Glomerular endothelial cell (primary cell): ENCODE measurements around the gene RAB33B. TPM values are rescaled to one million over a fixed set of nuclear protein-coding genes. Genes with fewer than 3 reads are reported as not detected.

Source experiments
- DNase-seq: peaks from one replicate; pipeline ENCODE4 v3.0.0-alpha.2; 2011; ENCODE audit warnings: low read depth, low spot score; ENCODE audit errors: extremely low read depth
- total RNA-seq: library from RNA; depleted of rRNA; stranded (reverse); fragments of >200 nt; gene quantifications from 2 replicates; pipeline ENCODE4 v1.2.3, GENCODE V29; 2015

The RAB33B gene
- total RNA-seq, 1 donor from 2014 or later, result 23.3 TPM

DNA sequence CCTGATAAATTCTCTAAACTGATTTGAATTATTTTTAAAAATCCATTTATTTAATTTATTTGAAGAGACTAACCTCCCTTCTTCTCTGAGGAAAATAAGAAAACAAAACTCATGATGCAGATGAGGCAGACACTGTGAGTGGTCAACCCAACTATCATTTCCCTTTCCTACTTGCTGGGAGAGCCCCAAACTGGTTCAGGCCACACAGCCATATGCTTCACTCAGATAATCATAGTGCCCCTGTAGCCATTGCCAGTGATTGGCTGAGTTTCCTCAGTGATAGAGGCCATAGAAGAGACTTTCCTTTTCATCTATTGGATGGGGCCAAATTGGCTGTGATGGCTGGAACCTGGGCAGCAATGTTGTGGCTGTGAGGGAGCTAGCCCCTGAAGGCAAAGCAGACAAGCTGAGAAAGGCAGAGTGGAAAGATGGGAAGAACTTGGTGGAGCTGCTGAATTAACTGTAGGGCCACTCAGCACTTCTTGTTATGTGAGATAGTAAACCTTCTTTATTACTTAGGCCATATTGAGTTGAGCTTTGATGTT lies 49.8 kb downstream of the RAB33B start:
- no peak for DNase-seq

DNA sequence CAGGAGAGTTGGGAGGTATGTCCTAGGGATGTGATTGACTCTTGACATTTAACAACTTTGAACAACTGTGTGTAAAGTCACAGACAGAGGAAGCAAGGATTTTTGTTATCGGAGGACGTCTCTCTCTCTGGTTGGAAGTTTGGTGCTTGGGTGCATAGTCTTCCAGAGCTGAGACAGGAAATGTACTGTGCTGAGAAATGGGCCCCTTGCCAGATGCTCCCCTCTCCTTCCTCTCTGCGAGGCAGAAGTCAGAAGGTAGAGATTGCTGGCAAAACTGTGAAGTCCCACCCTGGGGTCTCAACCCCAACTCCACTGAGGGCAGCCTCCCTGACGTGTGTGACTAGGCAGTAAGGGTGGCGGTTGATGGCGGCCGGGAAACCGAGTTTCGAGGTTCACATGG lies 52.9 kb downstream of the RAB33B start:
- no peak for DNase-seq

DNA sequence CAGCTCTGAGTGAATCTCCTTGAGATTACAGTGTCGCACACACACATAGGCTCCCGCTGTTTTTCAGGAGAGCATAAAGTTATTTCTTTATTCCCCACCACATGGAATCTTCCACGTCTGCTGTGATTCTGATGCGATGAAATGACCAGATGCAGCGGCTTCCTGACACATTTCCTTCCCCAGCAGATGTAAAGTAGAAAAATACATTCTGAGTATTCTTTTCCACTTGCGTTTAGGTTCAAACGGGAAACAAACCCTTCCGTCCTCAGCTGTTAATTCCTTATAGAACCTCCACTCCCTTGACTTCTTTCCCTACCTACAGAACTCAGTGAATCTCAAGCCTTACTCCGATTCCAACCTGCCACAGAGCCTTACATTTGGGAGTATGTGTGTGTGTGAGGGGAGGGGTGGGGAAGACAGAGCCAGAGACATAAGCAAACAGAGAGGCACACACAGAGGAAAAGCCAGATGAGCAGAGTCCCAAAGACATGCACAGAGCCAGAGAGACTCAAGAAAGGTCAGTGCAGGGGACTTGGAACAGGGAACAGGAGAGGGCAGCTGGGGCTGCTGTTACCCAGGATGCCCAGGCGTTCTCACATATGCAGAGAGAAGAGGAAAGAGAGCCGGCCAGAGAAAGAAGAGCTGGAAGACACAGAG lies 54.8 kb downstream of the RAB33B start:
- no peak for DNase-seq

DNA sequence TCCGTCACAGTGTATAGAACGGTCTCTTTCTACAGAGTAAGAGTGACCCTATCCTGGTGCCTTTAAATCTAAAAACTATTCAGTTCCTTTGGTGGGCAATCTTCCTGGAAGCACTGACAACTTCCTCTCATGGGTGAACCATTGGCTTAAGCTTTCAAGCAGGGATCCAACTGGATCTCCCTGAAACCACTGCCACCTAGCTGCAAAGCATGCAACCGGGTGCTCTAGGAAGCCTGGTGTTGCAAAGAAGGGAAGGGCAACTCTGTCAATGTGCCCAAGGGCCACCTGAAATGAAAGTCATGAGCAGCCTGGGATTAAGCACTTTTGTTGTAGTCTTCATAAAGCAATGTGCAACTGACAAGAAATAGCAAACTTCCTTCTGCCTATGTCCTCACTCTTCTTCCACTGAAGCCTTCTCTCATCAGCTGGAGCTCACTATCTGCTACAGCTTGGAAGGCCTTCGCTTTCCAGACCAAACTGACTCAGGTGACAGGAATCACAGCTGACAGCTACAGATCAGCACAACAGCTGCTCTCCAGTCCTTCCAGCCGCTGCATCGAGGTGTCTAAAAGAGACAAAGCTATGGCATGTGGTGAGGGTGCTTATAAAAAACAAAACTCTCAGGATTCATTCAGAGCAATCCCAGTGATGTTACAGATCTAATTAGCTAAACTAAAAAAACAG lies 55.9 kb downstream of the RAB33B start:
- no peak for DNase-seq

DNA sequence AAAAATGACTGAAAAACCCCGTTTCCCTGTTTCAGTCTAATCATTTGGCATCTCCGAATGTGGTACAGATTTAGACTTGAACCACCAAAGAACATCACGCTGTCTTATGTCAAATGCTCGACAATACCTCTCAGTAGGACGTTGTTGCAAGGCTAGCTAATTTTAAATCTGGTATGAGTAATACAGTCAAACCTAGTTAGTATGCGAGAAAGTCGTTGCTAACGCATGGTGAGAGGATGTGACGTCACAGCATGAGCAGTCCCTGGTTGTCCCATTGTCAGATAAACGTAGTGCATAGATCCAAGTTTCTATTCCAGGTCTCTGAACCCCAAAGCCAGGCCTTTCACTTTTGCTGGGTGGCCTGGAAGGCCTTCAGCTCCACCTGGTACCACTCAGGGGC lies 57.4 kb downstream of the RAB33B start:
- no peak for DNase-seq

DNA sequence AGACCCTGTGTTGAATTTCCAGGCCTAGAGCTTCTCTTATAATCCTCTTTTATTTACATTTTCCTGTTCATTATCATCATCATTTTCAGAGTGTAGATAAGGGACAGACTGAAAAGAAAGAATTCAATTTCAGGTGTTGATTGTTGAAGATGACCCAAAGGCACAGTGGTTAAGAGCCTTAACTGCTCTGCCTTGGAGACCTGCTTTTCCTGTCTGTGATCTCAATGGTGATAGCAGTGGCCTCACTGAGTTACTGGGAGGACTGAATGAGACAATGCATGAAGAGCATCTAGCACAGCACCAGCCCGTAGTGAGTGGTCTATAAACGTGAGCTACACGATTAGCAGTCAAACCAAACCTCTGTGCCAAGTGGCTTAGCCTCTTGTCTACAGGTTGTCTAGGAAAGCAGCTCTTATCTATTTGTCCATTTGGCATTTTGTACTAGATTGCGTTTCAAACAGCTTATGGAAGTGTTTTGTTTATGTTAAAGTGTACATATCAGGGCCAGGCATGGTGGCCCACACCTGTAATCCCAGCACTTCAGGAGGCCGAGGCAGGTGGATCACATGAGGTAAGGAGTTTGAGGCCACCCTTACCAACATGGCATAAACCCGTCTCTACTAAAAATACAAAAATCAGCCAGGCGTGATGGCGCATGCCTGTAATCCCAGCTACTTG lies 60.6 kb downstream of the RAB33B start:
- DNase-seq, result no peak

DNA sequence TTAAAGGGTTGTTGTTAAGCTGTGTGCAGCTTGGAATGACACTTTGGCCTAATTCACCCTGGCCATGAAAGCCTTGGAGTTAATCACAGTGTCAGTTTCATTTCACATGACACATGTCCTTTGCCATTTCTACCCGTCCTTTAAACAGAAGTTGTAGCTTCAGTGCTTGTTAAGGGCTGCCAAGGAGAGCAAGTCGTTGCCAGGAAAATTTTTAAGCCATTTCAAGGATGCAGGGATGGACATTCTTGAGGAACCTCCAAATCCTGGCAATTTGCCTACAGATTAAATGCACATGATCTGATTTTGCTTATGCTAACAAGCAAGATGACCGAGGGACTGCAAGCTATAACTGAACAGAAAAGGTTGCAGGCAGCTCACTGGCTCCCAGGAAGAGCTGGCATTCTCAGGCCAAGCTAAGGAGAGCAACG lies 61.6 kb downstream of the RAB33B start:
- no peak for DNase-seq

DNA sequence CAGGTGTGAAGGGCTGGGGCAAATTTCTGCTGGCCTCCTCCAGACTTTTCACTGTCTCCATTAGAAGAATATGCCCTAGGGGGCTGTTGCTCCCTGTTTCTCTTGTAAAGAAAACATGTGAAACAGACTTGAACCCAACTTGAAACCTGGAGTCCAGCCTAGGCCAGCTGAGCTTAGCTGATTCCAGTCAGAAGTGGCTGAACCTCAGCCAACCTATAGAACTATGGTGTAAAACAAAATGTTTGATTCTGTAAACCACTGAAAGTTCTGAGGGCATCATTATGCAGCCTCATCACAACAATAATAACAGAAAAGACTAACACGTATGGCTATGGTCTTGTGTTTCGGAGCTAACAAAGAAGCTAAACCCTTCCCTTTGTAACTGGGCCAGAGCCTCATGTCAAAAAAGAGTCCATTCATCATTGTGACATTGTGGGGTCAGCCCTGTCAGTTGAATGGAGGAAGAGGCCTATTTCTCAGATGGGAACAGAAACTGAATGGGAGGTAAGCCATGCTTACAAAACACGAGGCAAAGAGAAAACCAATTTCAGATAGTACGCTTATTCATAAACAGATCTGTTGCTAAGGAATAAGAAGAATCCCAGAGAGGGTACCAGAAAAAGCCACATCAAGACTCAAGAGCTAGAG lies 68.0 kb downstream of the RAB33B start:
- no peak for DNase-seq

DNA sequence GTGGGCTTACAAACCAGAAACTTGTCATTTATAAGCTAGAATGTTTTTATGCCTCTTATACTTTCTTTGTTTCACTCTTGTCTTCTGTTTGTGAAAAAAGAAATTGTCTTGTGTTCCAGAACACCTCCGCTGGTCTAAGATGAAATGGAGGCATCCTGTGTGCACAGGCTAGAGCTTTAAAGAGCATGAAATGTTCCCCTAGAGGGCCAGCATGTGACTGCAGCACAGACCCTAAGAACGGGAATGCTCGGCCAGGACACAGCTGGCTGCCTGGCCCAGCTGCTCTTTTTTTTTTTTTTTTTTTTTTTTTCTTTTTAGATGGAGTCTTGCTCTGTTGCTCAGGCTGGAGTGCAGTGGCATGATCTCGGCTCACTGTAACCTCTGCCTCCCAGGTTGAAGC lies 68.5 kb downstream of the RAB33B start:
- DNase-seq, result no peak

DNA sequence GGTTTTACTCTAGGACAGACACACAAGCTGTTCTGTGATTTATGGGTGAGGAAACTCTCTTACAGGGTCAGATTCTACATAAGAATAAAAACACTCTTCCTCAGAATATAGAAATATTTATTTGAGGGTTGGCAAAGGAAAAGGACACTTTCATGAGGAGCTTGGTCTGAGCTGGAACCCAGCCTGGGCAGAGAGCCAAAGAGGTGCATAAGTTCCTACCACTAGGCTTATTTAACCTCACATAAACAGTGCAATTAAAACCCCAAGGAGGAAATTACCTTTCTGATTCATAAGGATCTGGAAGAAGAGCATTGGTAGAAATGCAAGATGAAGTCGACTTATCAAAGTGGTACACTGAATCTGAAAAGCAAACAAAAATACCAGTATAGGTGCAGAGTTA lies 69.2 kb downstream of the RAB33B start:
- no peak for DNase-seq

DNA sequence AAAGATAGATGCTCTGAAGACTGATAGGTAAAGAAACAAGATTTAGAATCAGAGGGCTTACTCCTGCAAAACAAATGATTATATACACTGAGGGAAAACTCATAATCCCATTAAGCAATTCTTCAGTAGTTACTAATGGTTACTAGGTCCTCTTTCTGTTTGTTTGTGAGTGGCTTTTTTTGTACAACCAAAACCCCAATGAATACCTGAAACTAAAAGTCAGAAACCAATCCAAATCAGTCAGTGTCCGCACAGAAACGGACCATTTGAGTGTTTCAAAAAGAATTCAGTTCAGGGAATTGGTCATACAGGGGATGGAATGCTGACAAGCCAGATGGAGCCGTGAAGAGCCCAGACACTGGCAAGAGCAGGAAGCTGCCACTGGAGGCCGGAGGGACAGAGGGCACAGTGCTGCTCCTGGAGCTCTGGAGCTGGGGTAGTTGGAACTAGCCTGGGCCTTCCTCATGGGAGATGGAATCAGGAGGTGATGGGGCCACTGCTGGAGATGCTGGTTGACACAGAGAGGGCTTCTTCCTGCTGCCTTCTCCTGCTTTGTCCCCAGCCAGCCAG lies 70.2 kb downstream of the RAB33B start:
- DNase-seq, result no peak

DNA sequence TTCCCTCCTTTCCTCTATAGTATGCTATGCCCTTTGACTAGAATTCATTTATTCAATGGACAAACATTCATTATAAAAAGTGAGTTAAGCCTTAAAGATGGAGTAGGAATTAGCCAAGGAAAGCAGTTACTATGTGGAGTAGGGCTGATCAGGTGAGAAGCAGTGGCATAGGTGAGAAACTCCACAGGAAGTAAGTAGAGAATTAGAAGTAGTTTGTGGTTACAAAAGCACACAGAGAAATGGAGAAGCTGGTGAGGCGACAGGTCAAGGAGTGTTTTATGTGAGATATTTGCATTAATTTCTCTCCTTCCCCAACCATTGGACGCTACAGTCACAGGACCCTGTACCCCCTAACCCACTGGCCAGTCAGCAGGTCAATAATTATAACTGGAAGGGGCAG lies 71.5 kb downstream of the RAB33B start:
- DNase-seq, result no peak

Other genes with a start within 250 kb of the RAB33B start
- 0.10 and 3.4 TPM in 2 replicates for gene MGARP, start 173.9 kb upstream of the RAB33B start, total RNA-seq
- 24.0 and 29.5 TPM in 2 replicates for gene NAA15, start 152.6 kb upstream of the RAB33B start, total RNA-seq
- gene NDUFC1, start 151.6 kb upstream of the RAB33B start, total RNA-seq, result 42.8 and 64.5 TPM in 2 replicates
- gene SETD7, start 102.1 kb downstream of the RAB33B start, total RNA-seq, result 48.4 and 53.2 TPM in 2 replicates
- 133 and 143 TPM in 2 replicates for gene MGST2, start 211.7 kb downstream of the RAB33B start, total RNA-seq